Measurements from ENCODE around the gene HYLS1.
"Not testable (repeated sequence)": the region's sequence is repeated elsewhere in the genome, so short reads cannot be mapped to it uniquely, and the experiment has no call there.

Gene HYLS1

DNA sequence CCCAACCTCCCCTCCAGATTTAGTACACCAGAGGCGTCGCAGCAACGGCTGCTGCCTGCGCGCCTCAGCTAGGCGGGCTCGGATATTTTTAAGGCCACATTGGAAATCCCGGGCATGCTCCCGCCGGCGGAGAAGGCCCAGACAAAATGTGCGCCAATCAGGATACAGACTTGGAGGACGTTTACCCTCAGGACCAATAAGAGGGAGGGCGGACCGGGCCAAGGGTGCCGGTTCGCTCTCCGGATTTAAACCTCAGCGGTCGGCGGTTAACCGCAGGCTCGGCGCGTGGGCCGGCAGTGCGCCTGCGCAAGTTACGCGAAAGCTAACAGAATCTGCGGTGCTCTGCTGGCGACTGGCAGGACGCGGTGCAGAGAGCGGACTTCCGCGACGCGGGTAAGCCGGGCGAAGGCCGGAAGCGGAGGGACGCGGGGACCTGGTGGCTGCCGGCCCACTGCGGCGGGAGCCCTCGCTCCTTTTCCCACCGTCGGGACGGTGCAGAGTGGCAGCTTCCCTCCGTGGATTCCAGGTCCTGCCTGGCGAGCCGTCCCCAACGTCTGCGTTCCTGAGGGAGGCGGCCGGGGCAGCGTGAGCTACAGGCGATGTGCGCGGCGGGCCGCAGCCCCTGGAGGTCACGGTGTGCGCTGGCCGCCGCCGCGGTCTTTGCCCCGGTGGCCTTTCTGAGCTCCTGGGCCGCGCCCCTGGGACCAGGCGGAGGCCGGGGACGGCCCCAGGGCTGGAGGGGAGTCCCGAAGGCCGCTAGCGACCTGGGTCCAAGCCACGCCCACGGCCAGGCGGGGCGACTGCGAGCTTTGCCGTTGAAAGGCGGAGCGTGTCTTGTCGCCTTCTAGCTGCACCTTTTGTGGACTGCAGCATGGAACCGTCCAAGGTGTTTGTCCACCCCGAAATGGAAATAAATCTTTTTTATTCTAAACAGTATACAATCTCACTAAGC, at the start of gene HYLS1:
Gene HYLS1, plus strand, starts transcription at position 296 of the 952 bp plus-strand sequence. CDS start 11,701 bp downstream, outside the sequence.
- peak; percentile 81 to 86 (median 82) for DNase-seq

DNA sequence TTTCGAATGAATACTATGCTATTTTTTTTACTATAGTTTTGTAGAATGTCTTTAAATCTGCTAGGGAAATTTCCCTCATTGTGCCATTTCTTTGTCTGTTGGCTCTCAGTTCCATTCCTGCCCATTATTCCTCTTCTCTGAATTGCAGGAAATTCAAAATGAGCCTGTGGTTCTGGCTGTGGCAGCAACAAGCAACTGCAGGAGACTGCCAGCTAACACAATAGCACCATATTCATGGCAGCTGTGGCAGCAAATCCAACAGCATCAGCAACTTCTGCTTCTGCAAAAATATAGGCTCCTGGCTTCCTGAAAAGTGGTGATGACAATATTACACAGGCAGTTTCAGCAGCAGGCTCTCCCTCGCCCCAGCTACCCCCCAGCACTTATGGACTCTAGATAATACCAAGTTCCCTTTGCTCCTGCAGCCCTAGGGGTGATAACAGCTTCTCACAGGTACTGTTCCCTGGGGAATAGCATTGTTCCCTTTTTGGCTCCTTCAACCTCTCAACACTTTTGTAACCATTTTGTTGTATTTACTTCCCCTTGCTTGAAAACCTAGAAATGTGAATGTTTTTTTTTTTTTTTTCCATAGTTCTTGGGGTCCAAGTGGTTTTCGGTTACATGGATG, 45.0 kb upstream of the HYLS1 start:
- DNase-seq, result no peak

GRCh38 chr11:125846188-125846587, 41.3 kb upstream of the HYLS1 start:
- no peak for DNase-seq

- not testable (repeated sequence) for DNase-seq
These were observed 29.8 kb upstream of the HYLS1 start for GRCh38 chr11:125857670-125858069.

- not testable (repeated sequence) for DNase-seq
These were observed 24.7 kb upstream of the HYLS1 start for GRCh38 chr11:125862786-125863185.

GRCh38 chr11:125865354-125865753, 22.1 kb upstream of the HYLS1 start:
- not testable (repeated sequence) for DNase-seq

DNA sequence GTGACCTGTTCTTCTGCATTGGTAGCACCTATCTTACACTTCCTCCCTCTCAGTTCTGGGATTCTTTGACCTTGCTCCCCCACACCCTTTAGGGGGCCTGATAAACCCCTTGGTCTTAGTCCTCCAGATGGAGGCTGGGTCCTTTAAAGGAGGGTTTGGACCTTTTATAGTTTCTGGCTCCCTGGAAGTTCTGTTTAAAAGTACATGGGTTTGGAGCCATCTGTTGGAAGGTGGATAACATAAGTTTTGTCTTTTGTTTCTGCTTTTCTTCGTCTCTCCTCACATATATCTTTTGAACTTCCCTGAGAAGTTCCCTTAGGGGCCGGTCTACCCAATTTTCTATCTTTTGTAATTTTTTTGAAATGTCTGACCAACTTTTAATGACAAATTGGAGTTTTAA, 17.9 kb upstream of the HYLS1 start:
- no peak for DNase-seq

GRCh38 chr11:125871391-125872137, 15.9 kb upstream of the HYLS1 start:
- no peak for DNase-seq

- DNase-seq, result no peak
These were observed 15.4 kb upstream of the HYLS1 start for GRCh38 chr11:125872138-125872491.

- no peak for DNase-seq
These were observed 13.4 kb upstream of the HYLS1 start for GRCh38 chr11:125873881-125874555.

DNA sequence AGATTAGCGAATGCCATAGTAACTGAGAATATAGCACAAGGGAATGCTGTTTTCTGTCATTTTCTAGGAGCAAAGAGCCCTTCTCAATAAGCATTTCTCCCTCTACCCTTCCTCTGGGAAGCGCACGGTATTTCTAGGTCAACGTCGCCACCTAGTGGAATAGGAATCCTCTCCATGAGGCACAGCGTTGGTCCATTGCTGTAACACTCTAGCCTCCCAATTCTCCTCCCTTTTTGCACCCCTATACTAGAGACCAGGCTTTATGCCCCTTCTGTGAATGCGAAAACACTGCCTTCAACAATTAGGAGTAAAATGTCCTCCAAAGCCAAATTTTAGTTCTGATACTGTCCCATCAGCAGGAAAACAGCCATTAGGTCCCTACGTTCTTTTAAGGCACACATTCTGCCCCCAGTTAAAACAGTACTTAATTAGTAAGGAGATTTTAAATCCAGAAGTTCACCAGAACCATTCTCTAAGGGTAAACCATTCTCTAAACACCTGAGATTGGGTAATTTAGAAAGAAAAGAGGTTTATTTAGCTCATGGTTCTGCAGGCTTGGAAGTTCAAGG, 12.8 kb upstream of the HYLS1 start:
- no peak for DNase-seq

DNA sequence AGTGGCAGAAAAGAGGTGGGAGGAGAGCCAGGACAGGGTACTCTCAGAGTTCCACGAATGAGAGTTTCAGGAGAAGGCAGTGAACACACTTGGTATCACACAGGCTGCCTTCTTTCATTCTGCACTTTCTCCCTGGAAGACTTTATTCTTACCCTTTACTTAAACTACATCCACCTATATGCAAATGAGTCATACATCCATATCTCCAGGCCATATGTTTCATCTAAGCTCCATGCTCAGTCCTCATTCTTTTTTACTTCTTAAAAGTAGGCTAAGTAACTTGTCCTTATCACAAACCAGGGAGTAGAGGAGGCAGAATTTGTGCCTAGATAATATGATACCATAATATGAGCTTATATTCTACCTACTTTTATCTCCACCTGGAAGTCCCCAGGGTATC, 6.2 kb upstream of the HYLS1 start:
- DNase-seq, result no peak

DNA sequence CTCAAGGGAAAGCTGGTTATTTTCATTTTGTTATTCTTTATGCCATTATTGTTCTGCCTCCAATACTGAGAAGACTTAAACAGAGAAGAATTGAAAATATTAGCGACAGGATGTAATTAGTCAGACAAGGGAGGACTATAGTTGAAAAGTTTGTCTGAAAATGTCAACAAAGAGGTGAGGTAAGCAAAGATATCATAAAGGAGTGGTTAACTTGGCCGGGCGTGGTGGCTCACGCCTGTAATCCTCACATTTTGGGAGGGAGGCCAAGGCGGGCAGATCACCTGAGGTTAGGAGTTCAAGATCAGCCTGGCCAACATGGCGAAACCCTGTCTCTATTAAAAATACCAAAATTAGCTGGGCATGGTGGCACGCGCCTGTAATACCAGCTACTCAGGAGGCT, 4.1 kb upstream of the HYLS1 start:
- DNase-seq, result no peak

DNA sequence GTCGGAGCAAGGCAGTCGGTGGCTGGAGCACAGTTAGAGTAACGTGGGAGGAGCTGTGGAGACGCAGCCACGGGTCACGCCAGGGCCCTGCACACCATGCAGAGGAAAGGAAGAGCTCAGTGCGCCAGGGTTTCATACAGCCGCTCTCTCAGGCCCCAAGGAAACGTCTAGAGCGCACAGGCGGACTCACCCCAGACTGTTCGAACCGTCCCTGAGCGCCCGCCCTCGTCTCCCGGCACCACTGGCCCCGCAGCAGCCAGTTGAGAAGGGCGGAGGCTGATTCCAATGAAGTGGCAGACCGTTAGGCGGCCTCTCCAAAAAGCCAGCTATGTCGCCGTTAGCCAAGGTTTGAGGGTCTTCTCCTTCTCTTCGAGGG, 483 bp upstream of the HYLS1 start:
- DNase-seq, result peak in 2 of 4 experiments; percentile 31 to 35

GRCh38 chr11:125890447-125891100, 3.1 kb downstream of the HYLS1 start:
- DNase-seq, result no peak

GRCh38 chr11:125892071-125892470, 4.6 kb downstream of the HYLS1 start:
- no peak for DNase-seq

GRCh38 chr11:125892994-125893393, 5.5 kb downstream of the HYLS1 start:
- DNase-seq, result no peak

DNA sequence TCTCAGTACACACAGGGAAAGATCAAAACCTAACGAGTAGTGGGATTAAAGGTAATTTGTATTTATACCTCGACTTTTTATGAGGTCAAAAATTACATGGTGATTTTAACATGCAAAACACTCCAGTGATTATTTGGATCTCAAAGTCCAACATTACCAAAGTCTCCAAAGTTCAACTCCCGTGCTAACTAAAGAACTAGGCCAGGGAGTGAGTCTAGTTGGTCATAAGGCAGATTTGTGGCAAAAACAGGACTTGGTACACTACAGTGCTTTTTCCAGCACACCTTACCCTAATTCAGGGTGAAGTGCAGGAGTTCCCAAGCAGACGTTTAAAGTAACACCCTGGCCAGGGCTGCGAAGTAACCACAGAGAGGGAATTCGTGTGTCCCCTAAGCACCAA, 14.4 kb downstream of the HYLS1 start:
- DNase-seq, result no peak

GRCh38 chr11:125902277-125902926, 14.9 kb downstream of the HYLS1 start:
- no peak for DNase-seq

DNA sequence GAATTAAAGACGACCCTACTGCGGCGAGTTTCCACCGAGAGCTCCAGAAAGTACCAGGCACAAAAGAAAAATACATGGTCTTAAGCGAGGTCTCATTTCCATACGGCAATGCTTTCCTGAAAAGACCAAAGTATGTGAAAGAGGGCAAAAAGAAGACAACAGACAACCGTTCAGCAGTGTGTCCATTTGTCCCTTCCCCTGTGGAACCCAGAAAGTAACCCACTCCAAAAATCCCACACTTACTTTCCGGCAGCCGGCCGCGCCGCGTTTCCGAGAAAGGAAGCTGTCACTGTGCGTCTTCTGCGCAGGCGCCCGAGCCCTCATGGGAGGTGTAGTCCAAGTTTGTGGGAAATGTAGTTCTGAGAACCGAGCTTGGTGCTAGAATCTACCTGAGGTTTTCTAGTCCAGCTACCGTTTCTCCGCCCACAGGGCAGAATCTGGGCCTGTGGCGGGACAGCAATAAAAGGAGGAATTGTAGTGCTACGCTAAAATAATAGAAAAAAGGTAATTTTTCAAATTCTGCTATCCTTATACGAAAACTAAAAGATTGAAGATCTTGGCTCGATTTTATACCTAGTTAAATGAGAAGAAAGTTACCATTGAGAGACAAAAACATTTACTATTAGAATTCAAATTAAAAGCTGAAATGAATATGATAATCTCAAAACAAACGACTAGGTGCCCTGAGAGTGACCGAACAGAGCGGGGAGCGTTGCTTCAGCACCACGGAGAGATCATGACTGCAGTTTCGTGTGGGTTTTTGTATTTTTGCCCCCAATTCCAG, 15.7 kb downstream of the HYLS1 start, which contains the start of gene PUS3:
Gene PUS3, minus strand, starts transcription at position 280 of the 784 bp plus-strand sequence. CDS start 6,922 bp downstream, outside the sequence.
- peak; percentile 52 to 81 (median 68) for DNase-seq

Measured in activated naive CD4-positive, alpha-beta T cell (primary cell).